ENCODE data around the gene TRIM46. TPM values are rescaled to one million over a fixed set of nuclear protein-coding genes. Genes with fewer than 3 reads are reported as not detected.

The TRIM46 gene
- polyA plus RNA-seq, 1 donor (not counting 4 experiments of a cell fraction or from before 2014, with no cell fraction given) = 1.7 TPM

DNA sequence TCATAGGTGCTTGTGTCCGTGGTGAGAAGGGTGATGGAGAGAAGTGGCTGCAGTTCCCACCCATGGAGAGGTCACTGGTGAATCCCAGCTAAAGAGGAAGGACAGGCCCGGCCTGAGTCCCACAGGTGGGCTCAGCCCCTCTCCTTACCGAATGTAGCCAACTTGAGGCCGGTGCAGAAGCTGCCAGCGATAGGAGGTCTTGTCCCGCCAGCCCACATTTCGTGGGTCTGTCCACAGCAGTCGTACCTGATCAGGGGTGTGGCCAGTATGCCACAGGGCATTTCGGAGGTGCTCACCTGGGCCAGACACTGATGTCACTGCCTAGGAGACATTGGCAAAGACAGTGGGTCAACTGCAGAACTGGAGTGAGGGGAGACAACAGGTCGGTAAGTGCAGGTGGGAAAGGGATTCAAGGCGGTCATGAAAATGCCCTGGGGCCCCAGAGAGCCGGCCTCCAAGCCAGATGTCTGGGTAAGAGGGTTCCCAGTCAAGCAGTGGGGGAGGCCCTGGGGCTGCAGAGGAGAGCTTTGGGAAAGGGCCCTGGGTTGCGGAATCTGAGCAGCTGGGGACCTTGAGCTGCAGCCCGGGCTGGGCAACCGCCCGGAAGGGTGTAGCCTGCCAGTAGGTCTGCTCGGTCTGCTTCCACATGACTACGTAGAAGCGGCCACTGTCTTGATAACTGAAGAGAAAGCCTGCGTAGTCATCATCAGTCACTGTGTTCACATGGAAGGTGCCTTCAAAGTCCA lies 23.4 kb downstream of the TRIM46 start:
- Histone ChIP-seq H3K4me3 (ENCODE audit: control insufficient read depth in 2 of 3, extremely low read depth in 1 of 3, insufficient read depth in 2 of 3, low read depth in 1 of 3, low read length in 3 of 3) (no peak overlapping the region), H3K9me1 (ENCODE audit: control insufficient read depth, extremely low read depth, insufficient read depth, low read length) (no peaks in the 10 kb centered on the region), H3K27me3 (ENCODE audit: control insufficient read depth, extremely low read depth, insufficient read depth, low read length) (no peaks in the 10 kb centered on the region), H3K4me1 (ENCODE audit: control insufficient read depth, extremely low read depth, insufficient read depth, low read length) (peaks cover 24% of the 10 kb centered on the region), H3K27ac (ENCODE audit: control insufficient read depth, insufficient read depth, low read length) (no peak overlapping the region), H3K9me3 (ENCODE audit: control insufficient read depth, low read depth, low read length) (no peaks in the 10 kb centered on the region), H3K79me2 (ENCODE audit: control insufficient read depth, insufficient read depth, low read length) (no peaks in the 10 kb centered on the region), H3K36me3 (ENCODE audit: control insufficient read depth in 2 of 2, extremely low read depth in 1 of 2, insufficient read depth in 2 of 2, low read length in 2 of 2) (peaks cover 4 to 10% of the 10 kb centered on the region in 2 experiments), H4K20me1 (ENCODE audit: control insufficient read depth, extremely low read depth, insufficient read depth, low read length) (no peaks in the 10 kb centered on the region), H3K4me2 (ENCODE audit: control insufficient read depth, extremely low read depth, insufficient read depth, low read depth, low read length) (no peak overlapping the region), H3K9ac (ENCODE audit: control insufficient read depth, extremely low read depth, insufficient read depth, low read length) (no peak overlapping the region), H2AFZ (ENCODE audit: control insufficient read depth, low read length) (no peak overlapping the region)
- TF ChIP-seq, protein P1, sequence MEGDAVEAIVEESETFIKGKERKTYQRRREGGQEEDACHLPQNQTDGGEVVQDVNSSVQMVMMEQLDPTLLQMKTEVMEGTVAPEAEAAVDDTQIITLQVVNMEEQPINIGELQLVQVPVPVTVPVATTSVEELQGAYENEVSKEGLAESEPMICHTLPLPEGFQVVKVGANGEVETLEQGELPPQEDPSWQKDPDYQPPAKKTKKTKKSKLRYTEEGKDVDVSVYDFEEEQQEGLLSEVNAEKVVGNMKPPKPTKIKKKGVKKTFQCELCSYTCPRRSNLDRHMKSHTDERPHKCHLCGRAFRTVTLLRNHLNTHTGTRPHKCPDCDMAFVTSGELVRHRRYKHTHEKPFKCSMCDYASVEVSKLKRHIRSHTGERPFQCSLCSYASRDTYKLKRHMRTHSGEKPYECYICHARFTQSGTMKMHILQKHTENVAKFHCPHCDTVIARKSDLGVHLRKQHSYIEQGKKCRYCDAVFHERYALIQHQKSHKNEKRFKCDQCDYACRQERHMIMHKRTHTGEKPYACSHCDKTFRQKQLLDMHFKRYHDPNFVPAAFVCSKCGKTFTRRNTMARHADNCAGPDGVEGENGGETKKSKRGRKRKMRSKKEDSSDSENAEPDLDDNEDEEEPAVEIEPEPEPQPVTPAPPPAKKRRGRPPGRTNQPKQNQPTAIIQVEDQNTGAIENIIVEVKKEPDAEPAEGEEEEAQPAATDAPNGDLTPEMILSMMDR (optimal IDR thresholded peaks at IDR 0.05 in 1 of 3, IDR thresholded peaks at IDR 0.05 in 1 of 3, conservative IDR thresholded peaks at IDR 0.05 in 1 of 3; ENCODE audit: extremely low read depth in 1 of 3, insufficient read depth in 2 of 3, low read length in 3 of 3) = no peak
- TF ChIP-seq EZH2 (IDR thresholded peaks at IDR 0.05; ENCODE audit: low read length) = no peak
- dilution Hi-C loops (cut with MboI; ENCODE audit: extremely low pct_ligation_motif_present, low sequenced_read_pairs) = no loop called here
- DNase-seq (ENCODE audit: low read depth, low spot score) = no peak
- no peak for FAIRE-seq

DNA sequence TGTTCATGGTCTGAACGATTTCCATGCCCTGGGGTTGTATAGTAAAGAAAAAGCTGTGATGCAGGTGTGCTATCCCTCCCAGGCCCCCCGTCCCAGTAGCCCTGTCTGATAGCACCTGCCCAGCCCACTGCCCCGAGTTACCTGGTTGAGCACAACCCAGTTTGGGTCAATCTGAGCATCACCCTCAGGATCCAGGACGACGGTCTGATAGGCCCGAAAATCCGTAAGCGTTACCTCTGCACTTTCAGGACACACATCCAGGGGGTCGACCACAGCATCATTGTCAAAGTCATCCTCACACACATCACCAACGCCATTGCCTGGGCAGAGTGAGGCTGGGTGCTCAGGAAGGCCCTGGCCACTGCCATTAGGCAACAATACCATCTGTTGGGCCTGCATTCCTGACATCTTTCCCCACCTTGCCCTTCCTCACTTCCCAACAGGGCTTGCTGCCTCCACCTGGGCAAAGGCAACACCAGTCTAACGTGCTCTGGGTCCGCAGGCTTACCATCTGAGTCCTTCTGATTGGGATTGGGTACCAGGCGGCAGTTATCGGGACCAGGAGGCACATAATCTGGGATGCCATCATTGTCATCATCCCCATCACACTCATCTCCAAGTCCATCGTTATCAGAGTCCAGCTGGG lies 24.4 kb downstream of the TRIM46 start:
- Histone ChIP-seq H3K79me2 (ENCODE audit: control insufficient read depth, insufficient read depth, low read length) (no peaks in the 10 kb centered on the region), H3K9ac (ENCODE audit: control insufficient read depth, extremely low read depth, insufficient read depth, low read length) (no peak overlapping the region), H3K27ac (ENCODE audit: control insufficient read depth, insufficient read depth, low read length) (no peak overlapping the region), H3K9me1 (ENCODE audit: control insufficient read depth, extremely low read depth, insufficient read depth, low read length) (no peaks in the 10 kb centered on the region), H3K27me3 (ENCODE audit: control insufficient read depth, extremely low read depth, insufficient read depth, low read length) (no peaks in the 10 kb centered on the region), H3K4me1 (ENCODE audit: control insufficient read depth, extremely low read depth, insufficient read depth, low read length) (peaks cover 23% of the 10 kb centered on the region), H3K9me3 (ENCODE audit: control insufficient read depth, low read depth, low read length) (no peaks in the 10 kb centered on the region), H3K36me3 (ENCODE audit: control insufficient read depth in 2 of 2, extremely low read depth in 1 of 2, insufficient read depth in 2 of 2, low read length in 2 of 2) (peaks cover 6 to 10% of the 10 kb centered on the region in 2 experiments), H3K4me2 (ENCODE audit: control insufficient read depth, extremely low read depth, insufficient read depth, low read depth, low read length) (no peak overlapping the region), H3K4me3 (ENCODE audit: control insufficient read depth in 2 of 3, extremely low read depth in 1 of 3, insufficient read depth in 2 of 3, low read depth in 1 of 3, low read length in 3 of 3) (no peak overlapping the region), H4K20me1 (ENCODE audit: control insufficient read depth, extremely low read depth, insufficient read depth, low read length) (no peaks in the 10 kb centered on the region), H2AFZ (ENCODE audit: control insufficient read depth, low read length) (no peak overlapping the region)
- FAIRE-seq (no peak), DNase-seq (ENCODE audit: low read depth, low spot score) (no peak)
- TF ChIP-seq EZH2 (IDR thresholded peaks at IDR 0.05; ENCODE audit: low read length) = no peak
- TF ChIP-seq, protein P1 (optimal IDR thresholded peaks at IDR 0.05 in 1 of 3, IDR thresholded peaks at IDR 0.05 in 1 of 3, conservative IDR thresholded peaks at IDR 0.05 in 1 of 3; ENCODE audit: extremely low read depth in 1 of 3, insufficient read depth in 2 of 3, low read length in 3 of 3) = no peak
- dilution Hi-C loops (cut with MboI; ENCODE audit: extremely low pct_ligation_motif_present, low sequenced_read_pairs) = no loop called here

Measured in keratinocyte (primary cell).